ENCODE measurements around the gene KLHL6. TPM values are rescaled to one million over a fixed set of nuclear protein-coding genes. Genes with fewer than 3 reads are reported as not detected.

Gene KLHL6
- total and polyA plus RNA-seq, 10 of the 15 experiments (the other 5 are each of a cell fraction or from before 2014, with no cell fraction given): 4.0 to 91.8 (median 24.4) TPM

DNA sequence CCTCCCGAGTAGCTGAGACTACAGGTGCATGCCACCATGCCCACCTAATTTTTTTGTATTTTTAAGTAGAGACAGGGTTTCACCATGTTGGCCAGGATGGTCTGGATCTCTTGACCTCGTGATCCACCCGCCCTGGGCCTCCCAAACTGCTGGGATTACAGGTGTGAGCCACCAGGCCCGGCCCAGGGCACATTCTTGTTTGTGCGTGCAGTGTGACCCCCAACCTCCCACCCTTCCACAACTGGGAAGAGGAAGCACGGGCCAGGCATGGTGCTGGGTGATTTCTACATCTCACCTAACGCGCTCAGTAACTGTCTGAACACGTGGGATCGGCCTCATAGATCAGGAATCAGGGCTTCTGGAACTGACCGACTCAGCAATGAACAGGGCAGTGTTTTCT lies 48.0 kb downstream of the KLHL6 start:
- WGBS (ENCODE audit: insufficient coverage, insufficient replicate concordance, low lambda C conversion rate, missing lambda C conversion rate): 61% methylated on average over 11 of the region's 11 CpGs
- CTCF ChIA-PET: interaction anchor here (0.8 to 2.4 kb wide), 4 partner anchors 9 to 41 kb away, joined by 3 to 5 read pairs (median 4); no protein-coding TSS in a partner anchor
- no peaks in the 10 kb centered on the region for H3K79me2 ChIP-seq (ENCODE audit: control insufficient read depth, insufficient read depth, low read length)

More for the DNA sequence above, 48.0 kb downstream of the KLHL6 start:
- intact Hi-C loops (cut with micrococcal nuclease; ENCODE audit: unreplicated experiment) (no loop called here), in situ Hi-C loops (cut with MboI) (no loop called here)
- H3K4me2 ChIP-seq (ENCODE audit: control insufficient read depth, insufficient read depth): no peak overlapping the region
- POLR2A ChIA-PET: interaction anchor here (0.6 to 2.2 kb wide), 2 partner anchors 9 to 202 kb away, joined by 3 to 7 read pairs; no protein-coding TSS in a partner anchor
- RAD21 ChIA-PET (ENCODE audit: unreplicated experiment): interaction anchor here (1.2 to 1.6 kb wide), 2 partner anchors 33 to 45 kb away, joined by 3 read pairs; no protein-coding TSS in a partner anchor
- H3K27me3 ChIP-seq (replicated peaks in 1 of 2; ENCODE audit: control insufficient read depth in 2 of 2, insufficient read depth in 2 of 2, low read length in 1 of 2): no peaks in the 10 kb centered on the region
- BruUV-seq (replicated peaks): no TSS peak
- no peak overlapping the region for H3K4me3 ChIP-seq
- no peak for DNase-seq (ENCODE audit: low read depth, low spot score)
- no peaks in the 10 kb centered on the region for H3K9me3 ChIP-seq (replicated peaks; ENCODE audit: control insufficient read depth, insufficient read depth, low read length)
- H4K20me1 ChIP-seq (ENCODE audit: control insufficient read depth, insufficient read depth): no peaks in the 10 kb centered on the region
- TF ChIP-seq BRCA1 (IDR thresholded peaks at IDR 0.05; ENCODE audit: low read depth, low read length) (no peak), TARDBP (IDR thresholded peaks at IDR 0.05; ENCODE audit: borderline replicate concordance) (no peak), MYC (IDR thresholded peaks at IDR 0.05; ENCODE audit: insufficient read depth, insufficient read length, insufficient replicate concordance, low read length, severe bottlenecking) (no peak), RUNX3 (IDR thresholded peaks at IDR 0.05; ENCODE audit: low read length) (no peak), EED (IDR thresholded peaks at IDR 0.05; ENCODE audit: low read depth) (no peak), LARP7 (IDR thresholded peaks at IDR 0.05) (no peak), HCFC1 (IDR thresholded peaks at IDR 0.05; ENCODE audit: low read length) (no peak), TAF1 (IDR thresholded peaks at IDR 0.05; ENCODE audit: borderline replicate concordance, low read depth, low read length) (no peak), SMARCA5 (IDR thresholded peaks at IDR 0.05) (no peak)
- TF ChIP-seq, protein P1, sequence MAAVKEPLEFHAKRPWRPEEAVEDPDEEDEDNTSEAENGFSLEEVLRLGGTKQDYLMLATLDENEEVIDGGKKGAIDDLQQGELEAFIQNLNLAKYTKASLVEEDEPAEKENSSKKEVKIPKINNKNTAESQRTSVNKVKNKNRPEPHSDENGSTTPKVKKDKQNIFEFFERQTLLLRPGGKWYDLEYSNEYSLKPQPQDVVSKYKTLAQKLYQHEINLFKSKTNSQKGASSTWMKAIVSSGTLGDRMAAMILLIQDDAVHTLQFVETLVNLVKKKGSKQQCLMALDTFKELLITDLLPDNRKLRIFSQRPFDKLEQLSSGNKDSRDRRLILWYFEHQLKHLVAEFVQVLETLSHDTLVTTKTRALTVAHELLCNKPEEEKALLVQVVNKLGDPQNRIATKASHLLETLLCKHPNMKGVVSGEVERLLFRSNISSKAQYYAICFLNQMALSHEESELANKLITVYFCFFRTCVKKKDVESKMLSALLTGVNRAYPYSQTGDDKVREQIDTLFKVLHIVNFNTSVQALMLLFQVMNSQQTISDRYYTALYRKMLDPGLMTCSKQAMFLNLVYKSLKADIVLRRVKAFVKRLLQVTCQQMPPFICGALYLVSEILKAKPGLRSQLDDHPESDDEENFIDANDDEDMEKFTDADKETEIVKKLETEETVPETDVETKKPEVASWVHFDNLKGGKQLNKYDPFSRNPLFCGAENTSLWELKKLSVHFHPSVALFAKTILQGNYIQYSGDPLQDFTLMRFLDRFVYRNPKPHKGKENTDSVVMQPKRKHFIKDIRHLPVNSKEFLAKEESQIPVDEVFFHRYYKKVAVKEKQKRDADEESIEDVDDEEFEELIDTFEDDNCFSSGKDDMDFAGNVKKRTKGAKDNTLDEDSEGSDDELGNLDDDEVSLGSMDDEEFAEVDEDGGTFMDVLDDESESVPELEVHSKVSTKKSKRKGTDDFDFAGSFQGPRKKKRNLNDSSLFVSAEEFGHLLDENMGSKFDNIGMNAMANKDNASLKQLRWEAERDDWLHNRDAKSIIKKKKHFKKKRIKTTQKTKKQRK (IDR thresholded peaks at IDR 0.05; ENCODE audit: low read depth, low read length): no peak
- no peak overlapping the region for H2AFZ ChIP-seq (ENCODE audit: control insufficient read depth, low read depth, low read length)
- no peak for FAIRE-seq
- H3K36me3 ChIP-seq (ENCODE audit: control insufficient read depth in 2 of 2, insufficient read depth in 2 of 2, low read length in 1 of 2): peaks cover 0 to 9% of the 10 kb centered on the region in 2 experiments; a peak in 2 of 4 replicates
- no peak for ATAC-seq
- peaks cover 9% of the 10 kb centered on the region for H3K4me1 ChIP-seq (ENCODE audit: control insufficient read depth, insufficient read depth, low read length)
- no peak overlapping the region for H3K9ac ChIP-seq (ENCODE audit: control insufficient read depth, insufficient read depth, low read length)
- no peak overlapping the region for H3K27ac ChIP-seq (ENCODE audit: control insufficient read depth, insufficient read depth)
- SMC1A ChIA-PET (ENCODE audit: uncharacterized antibody, unreplicated experiment): interaction anchor here (1.1 to 2.3 kb wide), 8 partner anchors 10 to 41 kb away, joined by 3 to 10 read pairs (median 4); no protein-coding TSS in a partner anchor
